Measurements from ENCODE around the gene CLASP1.
A peak's percentile ranks its signal among the peaks of the same experiment; 100 is the strongest.
"Not testable (repeated sequence)": the region's sequence is repeated elsewhere in the genome, so short reads cannot be mapped to it uniquely, and the experiment has no call there.

Gene CLASP1

DNA sequence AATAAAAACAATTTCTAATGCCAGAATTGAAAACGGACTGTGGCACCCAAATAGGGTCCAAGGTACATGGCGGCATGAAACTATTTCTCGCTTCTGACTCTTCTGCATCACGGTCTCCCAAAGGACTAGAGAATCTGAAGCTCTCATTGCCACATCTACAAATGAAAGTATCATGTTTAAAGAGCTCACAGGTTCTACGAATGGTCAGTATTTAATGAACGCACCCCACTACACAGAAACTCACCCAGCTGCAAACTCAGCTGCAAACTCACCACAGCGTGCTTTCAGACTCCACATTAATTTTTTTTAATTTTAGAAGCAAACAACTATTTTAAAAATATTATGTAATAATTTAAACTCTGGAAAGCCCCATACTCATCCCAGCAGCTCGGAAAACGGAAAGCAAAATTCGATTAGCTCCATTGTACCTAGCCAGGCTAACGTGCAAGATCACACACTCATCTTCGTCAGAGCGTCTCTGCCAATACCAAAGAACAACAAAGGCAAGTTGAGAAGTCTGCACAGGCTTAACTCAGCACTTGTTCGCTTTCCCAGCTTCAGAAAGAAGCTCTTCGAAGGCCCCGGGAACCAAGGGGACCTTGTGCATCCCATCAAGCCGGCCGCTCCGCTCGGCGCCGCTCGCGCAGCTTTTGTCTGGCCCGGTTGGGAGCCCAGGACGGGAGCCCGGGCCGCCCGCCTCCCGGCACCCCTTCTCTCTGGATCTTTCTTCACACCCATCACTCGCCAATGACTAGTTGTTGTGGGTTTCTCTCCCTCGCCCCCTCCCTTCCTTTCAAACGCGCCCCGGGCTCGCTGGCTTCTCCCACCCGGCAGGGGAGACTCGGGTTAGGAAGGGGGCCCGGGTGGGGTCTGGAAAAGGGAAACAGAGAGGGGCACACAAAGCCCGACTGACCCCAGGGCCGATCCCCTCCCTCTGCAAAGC lies 785 bp downstream of the CLASP1 start:
- Mint-ChIP-seq H3K36me3 (peaks cover 14% of the 10 kb centered on the region), H3K4me1 (peaks cover 59% of the 10 kb centered on the region), H3K27ac (peak overlapping the region; percentile 99), H3K4me3 (peak overlapping the region; percentile 87), H3K9me3 (no peaks in the 10 kb centered on the region), H3K27me3 (peaks cover 5% of the 10 kb centered on the region)
- DNase-seq: peak; percentile 55
- CTCF ChIA-PET: interaction anchor here (0.6 to 1.9 kb wide), 6 partner anchors 51 to 117 kb away, joined by 3 to 7 read pairs (median 4); partner anchors contain the start of gene RNU4ATAC

DNA sequence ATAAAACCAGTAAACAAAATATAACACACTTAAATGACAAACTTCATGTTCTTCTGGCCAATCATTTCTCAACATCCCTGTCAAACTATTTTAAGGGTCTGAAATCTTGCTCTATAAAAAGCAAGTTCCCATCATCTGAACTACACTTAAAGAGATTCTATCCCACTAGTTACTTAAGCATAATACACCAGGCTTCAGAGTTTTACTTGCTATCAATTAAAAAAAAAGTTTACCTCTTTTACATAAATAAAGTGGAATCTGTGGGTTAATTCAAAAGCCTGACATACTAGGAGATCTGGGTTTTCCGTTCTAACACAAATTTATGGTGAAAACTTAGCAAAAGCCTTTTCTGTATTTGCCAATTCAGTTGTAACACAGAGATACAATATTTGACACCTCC lies 1.9 kb downstream of the CLASP1 start:
- CTCF ChIA-PET: interaction anchor here (1.9 kb wide), 1 partner anchor 74 kb away, joined by 5 read pairs; no protein-coding TSS in a partner anchor
- H3K27ac Mint-ChIP-seq: peak overlapping the region; percentile 99
- peaks cover 18% of the 10 kb centered on the region for H3K36me3 Mint-ChIP-seq
- H3K4me3 Mint-ChIP-seq: peak overlapping the region; percentile 87
- peaks cover 54% of the 10 kb centered on the region for H3K4me1 Mint-ChIP-seq
- peaks cover 5% of the 10 kb centered on the region for H3K27me3 Mint-ChIP-seq
- no peak for DNase-seq
- H3K9me3 Mint-ChIP-seq: no peaks in the 10 kb centered on the region

DNA sequence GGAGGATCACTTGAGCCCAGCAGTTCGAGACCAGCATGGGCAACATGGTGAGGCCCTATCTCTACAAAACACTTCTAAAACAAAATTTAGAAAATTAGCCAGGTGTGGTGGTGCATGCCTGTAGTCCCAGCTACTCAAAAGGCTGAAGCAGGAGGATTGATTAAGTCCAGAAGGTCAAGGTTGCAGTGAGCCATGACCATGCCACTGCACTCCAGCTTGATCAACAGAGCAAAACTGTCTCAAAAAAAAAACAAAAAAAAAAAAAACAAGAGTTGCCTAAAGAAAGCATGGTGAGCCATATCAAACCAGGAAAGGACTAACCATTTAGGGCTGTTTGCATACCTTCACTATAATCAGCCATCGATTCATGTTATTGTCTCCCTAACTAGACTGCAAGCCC lies 4.5 kb downstream of the CLASP1 start:
- H3K4me3 Mint-ChIP-seq: no peak overlapping the region
- peaks cover 1% of the 10 kb centered on the region for H3K9me3 Mint-ChIP-seq
- H3K27ac Mint-ChIP-seq: no peak overlapping the region
- H3K27me3 Mint-ChIP-seq: peaks cover 5% of the 10 kb centered on the region
- no peak for DNase-seq
- CTCF ChIA-PET: interaction anchor here (0.8 to 1.4 kb wide), 2 partner anchors 46 to 74 kb away, joined by 4 read pairs; no protein-coding TSS in a partner anchor
- H3K36me3 Mint-ChIP-seq: peaks cover 23% of the 10 kb centered on the region
- peaks cover 38% of the 10 kb centered on the region for H3K4me1 Mint-ChIP-seq

DNA sequence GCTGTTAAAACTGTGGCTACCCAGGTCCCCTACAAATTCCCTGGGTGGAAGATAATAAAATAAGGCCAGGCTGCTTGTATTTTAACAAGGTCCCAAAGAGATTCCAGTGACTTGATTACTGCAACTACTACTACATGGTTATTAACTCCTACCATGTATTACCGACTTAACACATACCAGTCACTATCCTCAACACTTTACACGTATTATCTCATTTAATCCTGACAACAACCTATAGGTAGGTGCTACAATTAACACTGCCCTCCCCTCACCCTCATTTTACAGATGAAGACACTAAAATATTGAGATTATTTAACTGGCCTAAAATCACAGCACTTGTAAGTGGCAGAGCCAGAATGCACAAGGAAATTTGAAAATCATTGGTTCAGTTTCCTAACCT lies 5.4 kb downstream of the CLASP1 start:
- Mint-ChIP-seq H3K27me3 (no peaks in the 10 kb centered on the region), H3K27ac (no peak overlapping the region)

DNA sequence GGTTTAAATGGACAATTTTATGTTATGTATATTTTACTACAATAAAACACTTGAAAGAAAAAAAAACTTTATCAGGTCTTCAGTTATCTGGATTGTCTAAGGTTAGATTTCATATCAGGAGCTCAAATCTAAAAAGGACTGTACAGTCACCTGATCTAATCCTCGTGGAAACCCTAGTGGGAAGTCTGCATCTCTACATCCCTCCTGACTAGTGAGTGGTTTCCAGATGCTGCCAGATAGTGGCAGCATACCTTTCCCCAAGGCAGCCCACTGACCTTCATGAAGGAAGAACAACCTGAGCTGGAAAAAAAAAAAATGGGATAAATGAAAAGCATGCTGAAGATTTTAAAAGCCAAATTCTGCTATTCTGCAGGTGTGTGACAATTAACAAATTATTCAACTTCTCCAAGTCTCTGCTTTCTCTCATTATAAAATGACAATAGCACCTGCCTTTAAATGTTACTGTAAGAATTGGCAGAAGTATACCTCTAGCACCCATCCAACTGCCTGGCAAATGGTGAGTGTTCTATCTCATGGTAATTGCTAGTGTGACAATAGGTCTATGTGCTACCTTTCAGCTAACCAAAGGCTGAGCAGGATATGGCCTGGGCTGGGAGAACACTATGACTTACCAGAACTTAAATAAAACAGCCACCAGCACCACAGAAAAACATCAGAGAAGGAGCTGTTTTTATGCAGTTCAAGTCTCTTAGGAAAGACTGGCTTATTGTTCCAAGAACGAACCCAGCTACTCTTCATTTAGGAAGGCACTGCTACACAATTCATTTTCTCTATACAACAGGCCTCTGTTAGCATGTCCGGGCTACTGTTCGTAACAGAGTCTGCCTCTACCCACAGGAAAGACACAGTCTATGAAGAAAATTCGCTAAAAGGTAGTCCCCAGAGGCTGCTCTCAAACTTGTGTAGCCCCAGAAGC lies 8.6 kb downstream of the CLASP1 start:
- Mint-ChIP-seq H3K36me3 (peaks cover 39% of the 10 kb centered on the region), H3K4me3 (no peak overlapping the region), H3K27me3 (no peaks in the 10 kb centered on the region), H3K4me1 (peaks cover 15% of the 10 kb centered on the region), H3K27ac (no peak overlapping the region), H3K9me3 (peaks cover 7% of the 10 kb centered on the region)
- CTCF ChIA-PET: interaction anchor here (1.0 kb wide), 1 partner anchor 16 kb away, joined by 3 read pairs; no protein-coding TSS in a partner anchor
- DNase-seq: no peak

More for the DNA sequence above, 5.4 kb downstream of the CLASP1 start:
- Mint-ChIP-seq H3K36me3 (peaks cover 30% of the 10 kb centered on the region), H3K4me3 (no peak overlapping the region), H3K9me3 (peaks cover 1% of the 10 kb centered on the region), H3K4me1 (peaks cover 38% of the 10 kb centered on the region)
- no peak for DNase-seq
- CTCF ChIA-PET: interaction anchor here (0.8 kb wide), 1 partner anchor 45 kb away, joined by 4 read pairs; no protein-coding TSS in a partner anchor

DNA sequence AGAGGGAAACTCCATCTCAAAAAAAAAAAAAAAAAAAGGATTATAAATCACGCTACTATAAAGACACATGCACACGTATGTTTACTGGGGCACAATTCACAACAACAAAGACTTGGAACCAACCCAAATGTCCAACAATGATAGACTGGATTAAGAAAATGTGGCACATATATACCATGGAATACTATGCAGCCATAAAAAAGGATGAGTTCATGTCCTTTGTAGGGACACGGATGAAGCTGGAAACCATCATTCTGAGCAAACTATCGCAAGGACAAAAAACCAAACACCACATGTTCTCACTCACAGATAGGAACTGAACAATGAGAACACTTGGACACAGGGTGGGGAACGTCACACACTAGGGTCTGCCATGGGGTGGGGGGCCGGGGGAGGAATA lies 9.4 kb downstream of the CLASP1 start:
- not testable (repeated sequence) for DNase-seq, H3K27ac Mint-ChIP-seq, H3K4me3 Mint-ChIP-seq, H3K9me3 Mint-ChIP-seq, H3K27me3 Mint-ChIP-seq
- peaks cover 14% of the 10 kb centered on the region for H3K4me1 Mint-ChIP-seq
- CTCF ChIA-PET: interaction anchor here (1.0 kb wide), 1 partner anchor 17 kb away, joined by 3 read pairs; no protein-coding TSS in a partner anchor
- H3K36me3 Mint-ChIP-seq: peaks cover 36% of the 10 kb centered on the region

DNA sequence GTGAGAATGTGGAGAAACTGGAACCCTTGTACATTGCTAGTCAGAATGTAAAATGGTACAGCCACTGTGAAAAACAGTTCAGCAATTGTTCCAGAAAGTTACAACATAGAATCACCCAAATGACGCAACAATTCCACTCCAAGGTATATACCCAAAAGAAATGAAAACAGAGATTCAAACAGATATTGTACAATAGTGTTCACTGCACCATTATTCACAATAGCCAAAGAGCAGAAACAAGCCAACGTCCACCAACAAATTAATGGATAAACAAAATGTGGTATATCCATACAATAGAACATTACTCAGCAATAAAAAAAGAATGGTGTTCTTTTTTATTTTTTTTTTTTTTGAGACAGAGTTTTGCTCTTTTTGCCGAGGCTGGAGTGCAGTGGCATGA lies 10.9 kb downstream of the CLASP1 start:
- H3K4me1 Mint-ChIP-seq: peaks cover 26% of the 10 kb centered on the region
- peaks cover 7% of the 10 kb centered on the region for H3K9me3 Mint-ChIP-seq
- CTCF ChIA-PET: no interaction called here
- H3K27ac Mint-ChIP-seq: no peak overlapping the region
- DNase-seq: no peak
- peaks cover 36% of the 10 kb centered on the region for H3K36me3 Mint-ChIP-seq
- H3K27me3 Mint-ChIP-seq: no peaks in the 10 kb centered on the region
- no peak overlapping the region for H3K4me3 Mint-ChIP-seq

DNA sequence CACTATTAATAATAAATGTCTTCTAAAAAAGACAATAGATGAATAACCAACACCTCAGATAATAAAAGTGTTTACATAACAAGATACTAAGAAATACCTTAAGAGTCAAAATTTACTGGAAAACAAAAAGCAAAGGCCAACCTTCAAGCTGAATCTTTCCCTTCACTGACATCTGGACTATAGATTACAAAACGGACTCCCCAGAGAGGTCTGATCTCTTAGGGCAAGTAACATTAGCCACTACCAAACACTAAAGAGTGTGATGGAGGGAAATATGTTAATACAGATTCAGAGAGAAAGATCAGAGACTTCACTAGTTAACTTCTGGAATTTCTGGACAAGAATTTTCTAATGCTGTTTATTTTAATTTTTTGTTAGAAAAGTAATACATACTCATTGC lies 13.9 kb downstream of the CLASP1 start:
- CTCF ChIA-PET: interaction anchor here (0.6 kb wide), 1 partner anchor 10 kb away, joined by 3 read pairs; no protein-coding TSS in a partner anchor
- no peak for DNase-seq
- no peaks in the 10 kb centered on the region for H3K27me3 Mint-ChIP-seq
- no peak overlapping the region for H3K4me3 Mint-ChIP-seq
- peaks cover 7% of the 10 kb centered on the region for H3K9me3 Mint-ChIP-seq
- H3K4me1 Mint-ChIP-seq: peaks cover 19% of the 10 kb centered on the region
- H3K36me3 Mint-ChIP-seq: peaks cover 25% of the 10 kb centered on the region
- no peak overlapping the region for H3K27ac Mint-ChIP-seq

DNA sequence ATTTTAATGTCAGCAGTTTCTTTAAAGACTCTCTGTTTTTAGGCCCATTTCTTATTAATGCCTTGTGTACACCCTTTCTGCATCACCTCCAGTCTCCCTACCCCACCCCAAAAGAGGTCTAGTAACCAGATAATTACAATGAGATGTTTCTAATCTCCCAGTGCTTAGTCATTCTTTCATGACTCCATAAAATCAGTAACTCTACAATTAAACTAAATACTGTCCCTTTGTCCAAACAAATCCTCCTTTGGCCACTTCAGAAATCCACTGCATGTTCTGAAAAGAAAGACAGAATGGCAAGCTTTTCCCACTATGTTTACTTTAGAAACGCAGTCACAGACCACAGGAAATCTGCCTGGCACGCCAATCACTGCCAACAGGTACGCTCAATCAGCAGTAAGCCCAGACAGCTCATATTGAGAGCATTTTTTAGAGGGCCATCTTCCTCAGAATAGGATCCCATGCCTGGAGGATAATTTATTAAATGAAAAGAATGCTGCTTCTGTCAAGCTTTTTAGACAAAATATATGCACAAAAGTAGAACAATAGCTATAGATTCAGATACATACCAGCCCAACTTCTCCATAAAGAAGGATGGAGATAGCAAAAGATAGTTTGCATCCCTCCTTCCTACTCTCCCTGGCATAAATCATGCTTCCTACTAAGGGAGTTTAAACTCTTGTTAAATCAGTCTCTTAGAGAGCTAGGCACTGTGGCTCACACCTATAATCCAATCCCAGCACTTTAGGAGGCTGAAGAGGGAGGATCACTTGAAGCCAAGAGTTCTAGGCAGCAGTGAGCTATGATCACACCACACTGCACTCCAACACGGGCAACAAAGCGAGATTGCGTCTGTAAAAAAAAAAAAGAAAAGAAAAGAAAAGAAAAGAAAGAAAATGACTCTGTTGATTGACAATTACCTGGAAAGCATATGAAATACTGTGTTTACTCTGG lies 14.6 kb downstream of the CLASP1 start:
- Mint-ChIP-seq H3K27me3 (no peaks in the 10 kb centered on the region), H3K4me3 (no peak overlapping the region), H3K27ac (peak overlapping the region; percentile 61), H3K36me3 (peaks cover 19% of the 10 kb centered on the region), H3K4me1 (peaks cover 19% of the 10 kb centered on the region), H3K9me3 (peaks cover 5% of the 10 kb centered on the region)
- DNase-seq: no peak
- CTCF ChIA-PET: interaction anchor here (0.6 kb wide), 1 partner anchor 9 kb away, joined by 3 read pairs; no protein-coding TSS in a partner anchor

DNA sequence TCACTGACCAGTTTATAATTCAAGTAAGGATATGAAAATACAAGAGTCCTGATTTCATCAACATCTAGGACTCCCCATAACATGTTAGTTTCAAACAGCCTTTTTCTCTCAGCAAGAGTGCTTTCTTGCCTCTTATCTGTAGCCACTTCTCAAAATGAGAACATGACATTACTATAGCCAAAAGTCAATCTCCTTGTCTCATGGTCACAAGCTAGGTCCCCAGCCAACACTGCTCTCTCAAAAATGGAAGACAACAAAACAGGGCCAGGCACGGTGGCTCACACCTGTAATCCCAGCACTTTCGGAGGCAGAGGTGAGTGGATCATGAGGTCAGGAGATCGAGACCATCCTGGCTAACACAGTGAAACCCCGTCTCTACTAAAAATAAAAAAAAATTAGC lies 15.8 kb downstream of the CLASP1 start:
- Mint-ChIP-seq H3K27me3 (no peaks in the 10 kb centered on the region), H3K36me3 (peaks cover 13% of the 10 kb centered on the region), H3K4me1 (peaks cover 19% of the 10 kb centered on the region), H3K9me3 (peaks cover 5% of the 10 kb centered on the region), H3K27ac (no peak overlapping the region), H3K4me3 (no peak overlapping the region)
- CTCF ChIA-PET: no interaction called here
- DNase-seq: no peak

DNA sequence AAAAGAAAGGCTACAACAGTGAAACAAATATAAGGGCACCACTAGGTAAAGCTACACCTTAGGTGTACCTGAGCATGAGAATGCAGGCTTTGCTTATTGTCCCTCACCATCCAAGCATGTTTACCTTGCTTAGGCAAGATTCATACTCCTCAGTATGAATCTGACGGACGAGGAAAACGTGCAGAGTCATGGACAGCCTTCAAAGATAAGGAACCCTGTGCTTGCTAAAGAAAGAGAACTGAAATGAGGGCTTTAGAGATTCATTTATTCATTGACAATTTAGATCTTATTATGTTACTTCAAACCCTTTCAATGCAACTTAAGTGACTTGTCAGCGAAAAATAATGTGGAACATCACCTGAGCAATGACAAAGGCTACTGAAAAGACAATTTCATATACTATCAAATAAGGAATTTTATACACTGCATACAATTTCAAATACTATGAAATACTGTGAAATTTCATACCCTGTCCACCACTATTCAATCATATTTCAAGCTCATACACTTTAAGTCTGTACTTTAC lies 21.7 kb downstream of the CLASP1 start:
- no peaks in the 10 kb centered on the region for H3K27me3 Mint-ChIP-seq
- CTCF ChIA-PET: no interaction called here

DNA sequence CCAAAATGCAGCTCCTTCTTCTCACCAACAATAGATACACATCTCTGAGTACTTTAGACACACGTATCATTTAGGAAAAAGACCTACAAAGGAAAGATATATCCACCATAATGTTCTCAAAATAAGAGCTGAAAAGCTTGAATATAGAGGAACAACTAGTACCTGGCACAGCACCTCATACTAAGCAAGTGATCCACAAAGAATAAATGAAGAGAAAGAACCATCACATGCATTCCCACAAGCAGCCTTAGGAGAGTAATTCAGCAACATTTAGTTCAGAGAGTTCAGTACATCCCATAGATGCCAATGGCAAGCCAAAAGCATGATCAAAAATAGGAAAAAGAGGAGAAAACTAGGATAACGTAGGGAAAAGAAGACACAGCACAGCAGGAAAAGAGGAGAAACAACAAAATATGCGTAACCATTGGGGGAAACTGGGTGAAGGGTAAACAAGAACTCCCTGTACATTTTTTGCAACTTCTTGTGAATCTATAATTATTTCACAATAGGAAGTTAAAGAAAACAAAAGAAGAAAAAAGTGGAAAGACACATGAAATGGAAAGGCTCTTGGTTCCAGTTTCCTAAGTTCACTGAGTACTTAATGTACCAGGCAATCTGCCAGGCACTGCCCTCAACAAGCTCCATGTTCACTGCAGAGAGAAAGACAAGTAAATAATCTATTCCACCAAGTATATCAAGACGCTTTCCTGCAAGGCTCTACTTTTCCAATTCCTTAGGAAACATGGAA lies 22.3 kb downstream of the CLASP1 start:
- H3K27me3 Mint-ChIP-seq: no peaks in the 10 kb centered on the region
- peaks cover 6% of the 10 kb centered on the region for H3K36me3 Mint-ChIP-seq
- H3K4me1 Mint-ChIP-seq: no peaks in the 10 kb centered on the region
- H3K9me3 Mint-ChIP-seq: no peaks in the 10 kb centered on the region
- H3K4me3 Mint-ChIP-seq: no peak overlapping the region
- H3K27ac Mint-ChIP-seq: no peak overlapping the region
- CTCF ChIA-PET: no interaction called here
- DNase-seq: no peak

More for the DNA sequence above, 21.7 kb downstream of the CLASP1 start:
- H3K36me3 Mint-ChIP-seq: peaks cover 6% of the 10 kb centered on the region
- no peaks in the 10 kb centered on the region for H3K9me3 Mint-ChIP-seq
- no peak overlapping the region for H3K4me3 Mint-ChIP-seq
- no peak overlapping the region for H3K27ac Mint-ChIP-seq
- DNase-seq: no peak
- no peaks in the 10 kb centered on the region for H3K4me1 Mint-ChIP-seq

Measured in activated naive CD4-positive, alpha-beta T cell treated with anti-CD3 and anti-CD28 coated beads, Interleukin-2, amount 10 ng/mL, durations not matched to agents 7 days and 5 days (primary cell).